KG1 (cell line): Measurements from ENCODE around the gene BRS3.
"Not testable (repeated sequence)": the region's sequence is repeated elsewhere in the genome, so short reads cannot be mapped to it uniquely, and the experiment has no call there.

Experiments
- DNase-seq: peaks from one replicate; lab custom pipeline; 2025; lab: John Stamatoyannopoulos, UW

Gene BRS3

GRCh38 chrX:136487647-136488046 lies at the start of gene BRS3:
Gene BRS3 (plus strand): TSS chrX:136487947. CDS start chrX:136488115, 168 bp downstream.
- no peak for DNase-seq

GRCh38 chrX:136438192-136438591 lies 49.6 kb upstream of the BRS3 start:
- no peak for DNase-seq

GRCh38 chrX:136445674-136446073 lies 42.1 kb upstream of the BRS3 start:
- not testable (repeated sequence) for DNase-seq

GRCh38 chrX:136446208-136446607 lies 41.5 kb upstream of the BRS3 start:
- no peak for DNase-seq

- no peak for DNase-seq
Observed at GRCh38 chrX:136447308-136447707, 40.4 kb upstream of the BRS3 start.

- no peak for DNase-seq
Observed at GRCh38 chrX:136447968-136448367, 39.8 kb upstream of the BRS3 start.

- no peak for DNase-seq
Observed at GRCh38 chrX:136450050-136450830, 37.5 kb upstream of the BRS3 start.

- no peak for DNase-seq
Observed at GRCh38 chrX:136452614-136453013, 35.1 kb upstream of the BRS3 start.

GRCh38 chrX:136453114-136453513 lies 34.6 kb upstream of the BRS3 start:
- DNase-seq: no peak

- no peak for DNase-seq
Observed at GRCh38 chrX:136453771-136454170, 34.0 kb upstream of the BRS3 start.

- no peak for DNase-seq
Observed at GRCh38 chrX:136456133-136456532, 31.6 kb upstream of the BRS3 start.

GRCh38 chrX:136457303-136457917 lies 30.3 kb upstream of the BRS3 start:
- DNase-seq: no peak

GRCh38 chrX:136464589-136464988 lies 23.2 kb upstream of the BRS3 start:
- no peak for DNase-seq

- DNase-seq: no peak
Observed at GRCh38 chrX:136467303-136467702, 20.4 kb upstream of the BRS3 start.

GRCh38 chrX:136468391-136469103 lies 19.2 kb upstream of the BRS3 start:
- no peak for DNase-seq

- no peak for DNase-seq
Observed at GRCh38 chrX:136473663-136474062, 14.1 kb upstream of the BRS3 start.

GRCh38 chrX:136475236-136475635 lies 12.5 kb upstream of the BRS3 start:
- no peak for DNase-seq

- DNase-seq: no peak
Observed at GRCh38 chrX:136476501-136476900, 11.2 kb upstream of the BRS3 start.

- no peak for DNase-seq
Observed at GRCh38 chrX:136477026-136477425, 10.7 kb upstream of the BRS3 start.

GRCh38 chrX:136480383-136480782 lies 7.4 kb upstream of the BRS3 start:
- DNase-seq: no peak

- DNase-seq: no peak
Observed at GRCh38 chrX:136488706-136489105, 959 bp downstream of the BRS3 start.

GRCh38 chrX:136491832-136492231 lies 4.1 kb downstream of the BRS3 start:
- DNase-seq: no peak

GRCh38 chrX:136493011-136493410 lies 5.3 kb downstream of the BRS3 start:
- no peak for DNase-seq
